Subcutaneous adipose tissue (tissue), 4 donors: ENCODE measurements around the gene VRTN. TPM values are rescaled to one million over a fixed set of nuclear protein-coding genes. Genes with fewer than 3 reads are reported as not detected.

Experiments
- CTCF ChIP-seq: fragments of 450-650 bp; IDR thresholded peaks from one replicate; pipeline ENCODE4 v1.5.1; 2016; ENCODE audit warnings: low read depth, mild to moderate bottlenecking, control low read depth, antibody characterized with exemption, moderate library complexity
- total RNA-seq, 4 donors: library from RNA; depleted of rRNA; stranded (reverse); fragments of >200 nt; gene quantifications; one replicate each; pipeline ENCODE4 v1.1.0, GENCODE V29; 2016

The VRTN gene
- total RNA-seq, 4 donors from 2014 or later: not detected

GRCh38 chr14:74401504-74402241 lies 53.4 kb downstream of the VRTN start:
- no peak for TF ChIP-seq CTCF

GRCh38 chr14:74402401-74403251 lies 54.4 kb downstream of the VRTN start:
- TF ChIP-seq CTCF: no peak

- TF ChIP-seq CTCF: no peak
Measured at GRCh38 chr14:74403619-74404417, 55.5 kb downstream of the VRTN start.

GRCh38 chr14:74404435-74404834 lies 56.2 kb downstream of the VRTN start:
- no peak for TF ChIP-seq CTCF

GRCh38 chr14:74405663-74406062 lies 57.4 kb downstream of the VRTN start:
- no peak for TF ChIP-seq CTCF

GRCh38 chr14:74407021-74407800 lies 58.9 kb downstream of the VRTN start:
- no peak for TF ChIP-seq CTCF
